NT2/D1 (cell line): ENCODE measurements around the gene NUDT16.

Experiments
- DNase-seq: peaks from one replicate; pipeline ENCODE4 v3.0.0-alpha.2; 2011; ENCODE audit warnings: low read depth, low spot score
- H3K27me3 ChIP-seq: 2 replicates; pipeline ENCODE4 v1.6.0; 2011; ENCODE audit warnings: mild to moderate bottlenecking; ENCODE audit not compliant: insufficient read length, insufficient read depth
- H3K36me3 ChIP-seq: 2 replicates; pipeline ENCODE4 v1.6.1; 2011; ENCODE audit warnings: mild to moderate bottlenecking, low read length, mixed read lengths; ENCODE audit not compliant: insufficient read depth, insufficient read length
- H3K4me1 ChIP-seq: 2 replicates; pipeline ENCODE4 v1.5.1; 2011; ENCODE audit not compliant: insufficient read depth, insufficient read length
- H3K4me3 ChIP-seq: 2 replicates; pipeline ENCODE4 v1.5.1; 2011; ENCODE audit warnings: low read depth; ENCODE audit not compliant: insufficient read length
- H3K9ac ChIP-seq: 2 replicates; pipeline ENCODE4 v1.6.0; 2011; ENCODE audit warnings: low read depth; ENCODE audit not compliant: insufficient read length
- H3K9me3 ChIP-seq: 2 replicates; pipeline ENCODE4 v1.5.1; 2011; ENCODE audit warnings: mild to moderate bottlenecking, low read length; ENCODE audit not compliant: insufficient read depth
- SUZ12 ChIP-seq: IDR thresholded peaks from 2 replicates; pipeline ENCODE4 v1.6.1; 2011; ENCODE audit not compliant: insufficient read length, insufficient read depth; ENCODE audit errors: extremely low read depth
- YY1 ChIP-seq: IDR thresholded peaks from 2 replicates; pipeline ENCODE4 v1.6.1; 2011; ENCODE audit not compliant: insufficient read length, insufficient read depth
- ZNF274 ChIP-seq: IDR thresholded peaks from 2 replicates; pipeline ENCODE4 v1.6.1; 2011; ENCODE audit warnings: mild to moderate bottlenecking, low read depth, low read length

NUDT16 gene

DNA sequence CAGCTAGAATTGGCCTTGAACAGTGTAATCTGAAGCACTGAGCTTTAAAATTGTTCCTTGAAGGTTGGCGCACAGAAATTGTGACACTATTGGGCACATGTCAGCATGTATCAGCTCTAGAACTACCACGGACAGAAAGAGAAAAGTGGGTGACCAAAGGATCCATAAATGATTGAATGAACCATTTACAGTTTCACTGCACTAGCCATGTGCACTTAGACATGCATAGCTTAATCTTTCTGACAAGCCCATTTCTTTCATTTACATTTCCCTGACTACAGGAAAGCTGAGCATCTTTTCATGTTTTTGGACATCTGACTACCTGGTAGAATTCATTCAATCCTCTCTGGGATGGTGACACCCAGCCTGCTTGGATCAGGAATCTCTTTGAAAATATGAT lies 36.2 kb downstream of the NUDT16 start:
- TF ChIP-seq YY1 (no peak), ZNF274 (no peak), SUZ12 (no peak)
- Histone ChIP-seq H3K36me3 (no peaks in the 10 kb centered on the region), H3K4me1 (no peaks in the 10 kb centered on the region), H3K27me3 (no peaks in the 10 kb centered on the region), H3K9me3 (no peaks in the 10 kb centered on the region), H3K4me3 (no peak overlapping the region), H3K9ac (no peak overlapping the region)
- no peak for DNase-seq

DNA sequence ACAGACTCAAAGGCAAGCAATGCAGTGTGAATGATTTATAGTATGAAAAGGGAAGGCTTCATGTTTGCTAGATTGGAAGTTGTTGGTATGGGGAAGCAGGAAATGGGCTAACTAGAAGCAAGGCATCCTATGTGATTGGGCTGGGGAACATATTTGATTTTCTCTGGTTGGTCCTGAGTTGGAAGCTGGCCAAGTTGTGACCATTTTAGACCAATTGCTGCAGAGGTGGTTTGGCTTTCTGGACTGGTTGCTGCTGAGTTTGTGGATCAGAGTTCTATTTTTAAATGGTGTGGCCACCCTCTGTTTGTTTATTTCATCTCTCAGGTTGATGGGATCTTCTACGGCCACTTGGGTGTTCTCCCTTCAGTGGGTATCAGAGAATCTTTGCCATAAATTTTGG lies 39.7 kb downstream of the NUDT16 start:
- Histone ChIP-seq H3K4me1 (no peaks in the 10 kb centered on the region), H3K36me3 (no peaks in the 10 kb centered on the region), H3K4me3 (no peak overlapping the region), H3K27me3 (no peaks in the 10 kb centered on the region), H3K9me3 (no peaks in the 10 kb centered on the region), H3K9ac (no peak overlapping the region)
- TF ChIP-seq YY1 = no peak
- TF ChIP-seq ZNF274 = no peak
- no peak for TF ChIP-seq SUZ12
- DNase-seq = no peak

DNA sequence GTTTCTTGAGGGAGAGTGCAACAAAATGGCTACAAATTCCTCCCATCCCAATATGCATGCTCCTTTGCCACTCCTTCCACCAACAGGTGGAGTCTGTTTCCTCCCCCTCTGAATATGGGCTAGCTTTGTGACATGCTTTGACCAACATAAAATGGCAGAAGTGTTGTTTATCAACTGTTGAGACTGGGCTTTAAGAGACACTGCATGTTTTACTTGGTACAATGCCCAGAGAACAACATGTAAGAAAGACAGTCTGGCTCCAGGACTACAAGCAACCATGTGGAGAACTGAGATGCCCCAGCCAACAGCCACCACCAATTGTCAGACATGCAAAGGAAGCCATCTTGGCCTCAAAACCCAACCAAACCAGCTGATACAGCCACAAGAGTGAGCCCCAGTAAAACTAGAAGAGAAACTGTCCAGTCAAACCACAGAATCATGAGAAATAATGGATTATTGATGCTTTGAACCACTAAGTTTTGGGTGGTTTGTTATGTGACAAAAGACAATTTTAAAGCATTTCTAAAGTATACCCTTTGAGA lies 40.5 kb downstream of the NUDT16 start:
- no peak for DNase-seq
- no peak overlapping the region for H3K4me3 ChIP-seq
- no peak overlapping the region for H3K9ac ChIP-seq
- H3K27me3 ChIP-seq = no peaks in the 10 kb centered on the region
- H3K9me3 ChIP-seq = no peaks in the 10 kb centered on the region
- H3K36me3 ChIP-seq = no peaks in the 10 kb centered on the region
- TF ChIP-seq SUZ12 = no peak
- TF ChIP-seq YY1 = no peak
- TF ChIP-seq ZNF274 = no peak
- H3K4me1 ChIP-seq = no peaks in the 10 kb centered on the region

DNA sequence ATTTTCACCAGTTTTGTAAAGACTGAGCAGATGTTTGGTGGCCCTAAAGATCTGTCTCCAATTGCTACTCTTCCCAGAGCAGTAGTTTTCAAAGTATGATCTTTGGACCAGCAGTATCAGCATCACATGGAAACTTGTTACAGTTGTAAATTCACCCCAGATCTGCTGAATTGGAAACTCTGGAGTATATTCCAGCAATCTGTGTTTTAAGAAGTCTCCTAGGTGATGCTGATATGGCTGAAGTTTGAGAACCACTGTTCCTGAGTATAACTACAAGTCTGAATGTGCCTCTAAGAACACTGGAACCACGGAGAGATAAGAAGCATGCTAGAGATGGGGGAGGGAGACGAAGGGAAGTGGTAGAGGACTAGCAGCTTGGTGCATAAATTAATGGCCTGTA lies 45.7 kb downstream of the NUDT16 start:
- no peaks in the 10 kb centered on the region for H3K36me3 ChIP-seq
- no peaks in the 10 kb centered on the region for H3K9me3 ChIP-seq
- TF ChIP-seq YY1 (no peak), ZNF274 (no peak), SUZ12 (no peak)
- no peaks in the 10 kb centered on the region for H3K27me3 ChIP-seq
- H3K9ac ChIP-seq = no peak overlapping the region
- H3K4me3 ChIP-seq = no peak overlapping the region
- DNase-seq = no peak
- H3K4me1 ChIP-seq = no peaks in the 10 kb centered on the region

DNA sequence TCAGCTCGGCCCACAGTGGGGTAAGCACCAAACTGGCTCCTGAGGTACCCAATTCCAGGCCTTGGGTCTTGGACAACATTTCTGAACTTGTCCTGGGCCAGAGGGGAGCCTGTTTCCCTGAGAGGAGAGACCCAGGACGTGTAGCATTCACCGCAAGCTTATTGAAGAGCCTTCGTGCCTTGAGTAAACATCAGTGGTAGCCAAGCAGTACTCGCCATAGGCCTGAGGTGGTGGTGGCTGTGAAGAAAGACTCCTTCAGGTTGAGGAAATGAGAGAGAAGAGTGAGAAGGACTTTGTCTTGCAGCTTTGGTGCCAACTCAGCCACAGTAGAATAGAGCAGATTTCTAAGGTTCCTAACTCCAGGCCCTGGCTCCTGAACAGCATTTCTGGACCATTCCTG lies 50.2 kb downstream of the NUDT16 start:
- H3K9me3 ChIP-seq = no peaks in the 10 kb centered on the region
- TF ChIP-seq SUZ12 = no peak
- no peak for TF ChIP-seq ZNF274
- TF ChIP-seq YY1 = no peak
- DNase-seq = no peak

DNA sequence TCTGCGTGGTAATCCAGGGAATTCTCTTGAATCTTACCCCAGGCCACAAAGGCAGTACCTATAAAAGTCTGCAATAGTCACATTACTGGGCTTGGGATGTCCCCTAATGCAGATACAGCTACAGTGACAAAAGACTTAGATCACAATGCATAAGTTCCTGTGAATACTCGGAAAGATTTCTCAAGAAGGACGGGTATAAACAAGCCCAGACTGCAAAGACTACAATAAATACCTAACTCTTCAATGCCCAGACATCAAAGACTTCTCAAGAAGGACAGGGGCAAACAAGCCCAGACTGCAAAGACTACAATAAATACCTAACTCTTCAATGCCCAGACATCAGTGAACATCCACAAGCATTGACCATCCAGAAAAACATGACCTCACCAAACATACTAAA lies 50.9 kb downstream of the NUDT16 start:
- Histone ChIP-seq H3K36me3 (no peaks in the 10 kb centered on the region), H3K4me3 (no peak overlapping the region), H3K27me3 (no peaks in the 10 kb centered on the region), H3K4me1 (no peaks in the 10 kb centered on the region), H3K9me3 (no peaks in the 10 kb centered on the region), H3K9ac (no peak overlapping the region)
- TF ChIP-seq YY1 = no peak
- no peak for TF ChIP-seq SUZ12
- no peak for TF ChIP-seq ZNF274
- DNase-seq = no peak

More for the DNA sequence above, 50.2 kb downstream of the NUDT16 start:
- Histone ChIP-seq H3K9ac (no peak overlapping the region), H3K36me3 (no peaks in the 10 kb centered on the region), H3K4me1 (no peaks in the 10 kb centered on the region), H3K4me3 (no peak overlapping the region), H3K27me3 (no peaks in the 10 kb centered on the region)

DNA sequence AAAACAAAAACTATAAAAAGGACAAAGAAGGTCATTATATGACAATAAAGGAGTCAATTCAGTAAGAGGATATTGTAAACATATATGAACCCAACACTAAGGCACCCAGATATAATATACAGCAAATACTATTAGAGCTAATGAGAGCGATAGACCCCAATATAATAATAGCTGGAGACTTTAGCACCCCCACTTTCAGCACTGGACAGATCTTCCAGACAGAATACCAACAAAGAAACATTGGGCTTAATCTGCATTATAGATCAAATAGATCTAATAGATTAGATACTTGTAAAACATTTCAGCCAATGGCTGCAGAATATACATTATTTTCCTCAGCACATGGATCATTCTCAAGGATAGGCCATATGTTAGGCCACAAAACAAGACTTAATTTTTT lies 53.4 kb downstream of the NUDT16 start:
- TF ChIP-seq ZNF274 = no peak
- no peak for TF ChIP-seq SUZ12
- TF ChIP-seq YY1 = no peak
- H3K36me3 ChIP-seq = no peaks in the 10 kb centered on the region

More for the DNA sequence above, 53.4 kb downstream of the NUDT16 start:
- H3K9ac ChIP-seq = no peak overlapping the region
- no peak overlapping the region for H3K4me3 ChIP-seq
- no peaks in the 10 kb centered on the region for H3K9me3 ChIP-seq
- H3K4me1 ChIP-seq = no peaks in the 10 kb centered on the region
- no peaks in the 10 kb centered on the region for H3K27me3 ChIP-seq
- DNase-seq = no peak
